ENCODE data around the gene ANKRD9. TPM values are rescaled to one million over a fixed set of nuclear protein-coding genes. Genes with fewer than 3 reads are reported as not detected.

ANKRD9 gene
- total and polyA plus RNA-seq, 10 of the 15 experiments (the other 5 are each of a cell fraction or from before 2014, with no cell fraction given): 0.03 to 3.6 (median 0.49) TPM

DNA sequence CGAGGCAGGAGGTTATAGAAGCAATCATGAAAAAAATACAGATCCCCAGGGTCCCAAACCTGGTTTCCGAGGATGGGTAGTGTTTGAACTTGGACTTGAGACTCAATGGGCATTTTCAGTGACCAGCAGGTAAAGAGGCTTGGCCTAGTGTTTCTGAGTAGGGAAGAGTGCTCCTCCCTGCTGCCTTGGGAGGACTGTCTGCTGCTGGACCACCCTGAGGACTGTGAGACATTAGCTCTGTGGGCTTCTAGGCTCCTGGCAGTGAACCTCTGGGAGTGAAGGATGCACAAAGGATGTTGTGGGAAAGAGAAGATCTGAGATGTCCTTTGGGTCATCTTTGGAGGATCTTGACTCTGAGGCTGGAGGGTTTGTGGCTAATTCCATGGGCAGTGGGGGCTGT is 30.5 kb downstream of the ANKRD9 start:
- H3K9me3 ChIP-seq (replicated peaks; ENCODE audit: control insufficient read depth, insufficient read depth, low read length): no peaks in the 10 kb centered on the region
- no peak overlapping the region for H3K4me3 ChIP-seq
- no peaks in the 10 kb centered on the region for H3K79me2 ChIP-seq (ENCODE audit: control insufficient read depth, insufficient read depth, low read length)
- DNase-seq (ENCODE audit: low read depth, low spot score): no peak
- CTCF ChIA-PET: interaction anchor here (0.6 kb wide), 1 partner anchor 41 kb away, joined by 3 read pairs; no protein-coding TSS in a partner anchor
- no peak overlapping the region for H3K27ac ChIP-seq (ENCODE audit: control insufficient read depth, insufficient read depth)
- in situ Hi-C loops (cut with MboI): no loop called here
- ATAC-seq: no peak
- no peak overlapping the region for H3K4me2 ChIP-seq (ENCODE audit: control insufficient read depth, insufficient read depth)
- intact Hi-C loops (cut with micrococcal nuclease; ENCODE audit: unreplicated experiment): no loop called here
- SMC1A ChIA-PET (ENCODE audit: uncharacterized antibody, unreplicated experiment): no interaction called here
- no peaks in the 10 kb centered on the region for H4K20me1 ChIP-seq (ENCODE audit: control insufficient read depth, insufficient read depth)
- H3K9ac ChIP-seq (ENCODE audit: control insufficient read depth, insufficient read depth, low read length): no peak overlapping the region
- FAIRE-seq: no peak
- no peaks in the 10 kb centered on the region for H3K36me3 ChIP-seq (ENCODE audit: control insufficient read depth in 2 of 2, insufficient read depth in 2 of 2, low read length in 1 of 2)
- POLR2A ChIA-PET: interaction anchor here (0.6 kb wide), 2 partner anchors 438 to 640 kb away, joined by 4 to 5 read pairs; no protein-coding TSS in a partner anchor
- H3K27me3 ChIP-seq (replicated peaks in 1 of 2; ENCODE audit: control insufficient read depth in 2 of 2, insufficient read depth in 2 of 2, low read length in 1 of 2): no peaks in the 10 kb centered on the region
- no peaks in the 10 kb centered on the region for H3K4me1 ChIP-seq (ENCODE audit: control insufficient read depth, insufficient read depth, low read length)
- H2AFZ ChIP-seq (ENCODE audit: control insufficient read depth, low read depth, low read length): no peak overlapping the region
- WGBS (ENCODE audit: insufficient coverage, insufficient replicate concordance, low lambda C conversion rate, missing lambda C conversion rate): 75% methylated on average over 2 of the region's 2 CpGs
- TF ChIP-seq PAX5 (IDR thresholded peaks at IDR 0.05; ENCODE audit: borderline replicate concordance, low read depth, low read length): no peak
- TF ChIP-seq RELA (IDR thresholded peaks at IDR 0.05; ENCODE audit: borderline replicate concordance, partially characterized antibody): no peak
- TF ChIP-seq SMC3 (IDR thresholded peaks at IDR 0.05; ENCODE audit: borderline replicate concordance, low read length): no peak
- TF ChIP-seq SMAD1 (IDR thresholded peaks at IDR 0.05; ENCODE audit: low read depth, partially characterized antibody): no peak
- TF ChIP-seq NR2C2 (IDR thresholded peaks at IDR 0.05; ENCODE audit: borderline replicate concordance, control insufficient read depth, insufficient read length, low read depth): no peak
- no peak for TF ChIP-seq EP300 (IDR thresholded peaks at IDR 0.05; ENCODE audit: borderline replicate concordance in 1 of 2, control insufficient read depth in 1 of 2, low read depth in 2 of 2, low read length in 2 of 2)
- no peak for TF ChIP-seq SUZ12 (IDR thresholded peaks at IDR 0.05; ENCODE audit: unreplicated experiment)
- TF ChIP-seq EED (IDR thresholded peaks at IDR 0.05; ENCODE audit: low read depth): no peak
- TF ChIP-seq MTA3 (IDR thresholded peaks at IDR 0.05; ENCODE audit: borderline replicate concordance, low read length): no peak
- TF ChIP-seq POLR2A (IDR thresholded peaks at IDR 0.05; ENCODE audit: low read depth, low read length): no peak
- TF ChIP-seq SP1 (IDR thresholded peaks at IDR 0.05; ENCODE audit: low read depth, low read length): no peak
- TF ChIP-seq MYB (IDR thresholded peaks at IDR 0.05; ENCODE audit: borderline replicate concordance, low read depth, low read length): no peak
- TF ChIP-seq TCF3 (IDR thresholded peaks at IDR 0.05; ENCODE audit: borderline replicate concordance, insufficient read depth, low read depth, low read length): no peak
- TF ChIP-seq, protein P1, sequence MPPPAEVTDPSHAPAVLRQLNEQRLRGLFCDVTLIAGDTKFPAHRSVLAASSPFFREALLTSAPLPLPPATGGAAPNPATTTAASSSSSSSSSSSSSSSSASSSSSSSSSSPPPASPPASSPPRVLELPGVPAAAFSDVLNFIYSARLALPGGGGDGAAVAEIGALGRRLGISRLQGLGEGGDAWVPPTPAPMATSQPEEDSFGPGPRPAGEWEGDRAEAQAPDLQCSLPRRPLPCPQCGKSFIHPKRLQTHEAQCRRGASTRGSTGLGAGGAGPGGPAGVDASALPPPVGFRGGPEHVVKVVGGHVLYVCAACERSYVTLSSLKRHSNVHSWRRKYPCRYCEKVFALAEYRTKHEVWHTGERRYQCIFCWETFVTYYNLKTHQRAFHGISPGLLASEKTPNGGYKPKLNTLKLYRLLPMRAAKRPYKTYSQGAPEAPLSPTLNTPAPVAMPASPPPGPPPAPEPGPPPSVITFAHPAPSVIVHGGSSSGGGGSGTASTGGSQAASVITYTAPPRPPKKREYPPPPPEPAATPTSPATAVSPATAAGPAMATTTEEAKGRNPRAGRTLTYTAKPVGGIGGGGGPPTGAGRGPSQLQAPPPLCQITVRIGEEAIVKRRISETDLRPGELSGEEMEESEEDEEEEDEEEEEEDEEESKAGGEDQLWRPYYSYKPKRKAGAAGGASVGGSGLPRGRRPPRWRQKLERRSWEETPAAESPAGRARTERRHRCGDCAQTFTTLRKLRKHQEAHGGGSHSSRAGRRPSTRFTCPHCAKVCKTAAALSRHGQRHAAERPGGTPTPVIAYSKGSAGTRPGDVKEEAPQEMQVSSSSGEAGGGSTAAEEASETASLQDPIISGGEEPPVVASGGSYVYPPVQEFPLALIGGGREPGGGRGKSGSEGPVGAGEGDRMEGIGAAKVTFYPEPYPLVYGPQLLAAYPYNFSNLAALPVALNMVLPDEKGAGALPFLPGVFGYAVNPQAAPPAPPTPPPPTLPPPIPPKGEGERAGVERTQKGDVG (CRISPR knock-in tag; IDR thresholded peaks at IDR 0.05): no peak
- no peak for TF ChIP-seq ZNF384 (IDR thresholded peaks at IDR 0.05; ENCODE audit: borderline replicate concordance, low read depth, low read length)
- TF ChIP-seq STAT1 (conservative IDR thresholded peaks at IDR 0.05): no peak
- TF ChIP-seq YBX1 (IDR thresholded peaks at IDR 0.05): no peak
- no peak for TF ChIP-seq NBN (IDR thresholded peaks at IDR 0.05)
- no TSS peak for BruUV-seq (replicated peaks)
- RAD21 ChIA-PET (ENCODE audit: unreplicated experiment): interaction anchor here (0.8 kb wide), 1 partner anchor 41 kb away, joined by 3 read pairs; no protein-coding TSS in a partner anchor

All from GM12878 (cell line).